H1 (cell line): ENCODE results near the gene CPA3.

Source experiments
- CTCF ChIP-seq, 3 experiments: IDR thresholded peaks; 1 replicate in 2 of 3; 2 replicates in 1 of 3; pipeline versions ENCODE4 v1.5.1 to v1.6.1; 2011; ENCODE audit warnings: low read length in 3 of 3, mild to moderate bottlenecking in 3 of 3, inconsistent platforms in 2 of 3, low read depth in 1 of 3, moderate library complexity in 1 of 3; ENCODE audit not compliant: insufficient read depth in 1 of 3; ENCODE audit errors: control extremely low read depth in 1 of 3
- EP300 ChIP-seq, 2 experiments: IDR thresholded peaks; 1 replicate in 1 of 2; 2 replicates in 1 of 2; pipeline ENCODE4 v1.6.1; 2011 to 2012; ENCODE audit warnings: low read depth in 2 of 2, low read length in 2 of 2, mild to moderate bottlenecking in 2 of 2, borderline replicate concordance in 1 of 2, inconsistent platforms in 1 of 2, moderate library complexity in 1 of 2
- MAFK ChIP-seq: IDR thresholded peaks from 2 replicates; pipeline ENCODE4 v1.6.1; 2012; ENCODE audit warnings: low read depth, mild to moderate bottlenecking, improper control_type of control experiment, low read length
- NRF1 ChIP-seq: IDR thresholded peaks from 2 replicates; pipeline ENCODE4 v1.6.1; 2011; ENCODE audit warnings: mild to moderate bottlenecking, low read depth, low read length, improper control_type of control experiment
- POLR2A ChIP-seq, 2 experiments: IDR thresholded peaks; 1 replicate in 1 of 2; 2 replicates in 1 of 2; pipeline ENCODE4 v1.6.1; 2011; ENCODE audit warnings: low read depth in 2 of 2, low read length in 2 of 2, mild to moderate bottlenecking in 2 of 2; ENCODE audit errors: control extremely low read depth in 1 of 2
- POLR2AphosphoS5 ChIP-seq: IDR thresholded peaks from 2 replicates; pipeline ENCODE4 v1.6.1; 2011; ENCODE audit warnings: low read depth, low read length
- YY1 ChIP-seq: IDR thresholded peaks from 2 replicates; pipeline ENCODE4 v1.6.1; 2011; ENCODE audit warnings: low read depth, mild to moderate bottlenecking, low read length

GRCh38 chr3:148879256-148879655 is 14.2 kb downstream of the CPA3 start:
- TF ChIP-seq YY1 = no peak
- no peak for TF ChIP-seq EP300 (IDR thresholded peaks at IDR 0.05; ENCODE audit: borderline replicate concordance in 1 of 2, low read depth in 2 of 2, low read length in 2 of 2)
- TF ChIP-seq CTCF (IDR thresholded peaks at IDR 0.05; ENCODE audit: control extremely low read depth in 1 of 3, insufficient read depth in 1 of 3, low read depth in 1 of 3, low read length in 3 of 3) = no peak
- no peak for TF ChIP-seq MAFK
- TF ChIP-seq NRF1 = no peak
- no peak for TF ChIP-seq POLR2A (IDR thresholded peaks at IDR 0.05; ENCODE audit: control extremely low read depth in 1 of 2, low read depth in 2 of 2, low read length in 2 of 2)
- TF ChIP-seq POLR2AphosphoS5 = no peak
